NT2/D1 (cell line): Measurements from ENCODE around the gene ERMARD.

Experiments
- DNase-seq: peaks from one replicate; pipeline ENCODE4 v3.0.0-alpha.2; 2011; ENCODE audit warnings: low read depth, low spot score
- H3K27me3 ChIP-seq: 2 replicates; pipeline ENCODE4 v1.6.0; 2011; ENCODE audit warnings: mild to moderate bottlenecking; ENCODE audit not compliant: insufficient read length, insufficient read depth
- H3K36me3 ChIP-seq: 2 replicates; pipeline ENCODE4 v1.6.1; 2011; ENCODE audit warnings: mild to moderate bottlenecking, low read length, mixed read lengths; ENCODE audit not compliant: insufficient read depth, insufficient read length
- H3K4me1 ChIP-seq: 2 replicates; pipeline ENCODE4 v1.5.1; 2011; ENCODE audit not compliant: insufficient read depth, insufficient read length
- H3K4me3 ChIP-seq: 2 replicates; pipeline ENCODE4 v1.5.1; 2011; ENCODE audit warnings: low read depth; ENCODE audit not compliant: insufficient read length
- H3K9ac ChIP-seq: 2 replicates; pipeline ENCODE4 v1.6.0; 2011; ENCODE audit warnings: low read depth; ENCODE audit not compliant: insufficient read length
- H3K9me3 ChIP-seq: 2 replicates; pipeline ENCODE4 v1.5.1; 2011; ENCODE audit warnings: mild to moderate bottlenecking, low read length; ENCODE audit not compliant: insufficient read depth
- SUZ12 ChIP-seq: IDR thresholded peaks from 2 replicates; pipeline ENCODE4 v1.6.1; 2011; ENCODE audit not compliant: insufficient read length, insufficient read depth; ENCODE audit errors: extremely low read depth
- YY1 ChIP-seq: IDR thresholded peaks from 2 replicates; pipeline ENCODE4 v1.6.1; 2011; ENCODE audit not compliant: insufficient read length, insufficient read depth
- ZNF274 ChIP-seq: IDR thresholded peaks from 2 replicates; pipeline ENCODE4 v1.6.1; 2011; ENCODE audit warnings: mild to moderate bottlenecking, low read depth, low read length

ERMARD gene

DNA sequence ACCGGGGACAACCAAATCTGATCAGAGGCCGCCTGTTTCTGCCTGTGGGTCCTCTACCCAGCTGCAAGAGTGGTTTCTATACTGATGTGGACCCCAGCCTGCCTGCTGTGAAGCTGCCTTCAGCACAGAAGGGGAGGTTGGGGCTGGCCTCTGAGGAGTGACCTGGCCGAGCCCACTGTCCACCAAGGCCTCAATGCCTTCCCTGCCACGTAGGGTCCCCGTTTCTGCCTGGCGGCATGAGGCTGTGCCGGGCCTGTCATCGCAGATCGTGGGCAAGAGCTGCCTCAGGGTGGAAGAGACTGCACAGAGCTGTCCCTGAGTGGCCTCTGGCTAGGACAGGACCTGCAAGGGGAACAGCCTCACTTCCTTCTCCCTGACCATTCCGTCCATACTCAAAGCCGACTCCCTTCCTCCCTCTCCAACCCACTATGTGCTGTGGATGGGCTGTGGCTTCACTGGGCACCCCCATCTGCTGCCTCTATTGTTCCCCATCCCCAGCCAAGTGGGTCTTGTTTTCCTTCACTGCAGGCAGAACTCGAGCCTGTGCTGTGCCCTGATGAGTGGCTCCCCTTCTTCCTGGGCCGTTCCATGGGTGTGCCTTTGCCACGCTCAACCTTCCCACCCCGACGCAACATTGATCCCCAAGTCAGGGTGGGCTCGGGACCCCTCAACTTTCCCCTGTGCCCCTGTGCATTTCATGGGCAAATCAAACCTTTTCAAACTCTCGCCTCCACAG lies 60.3 kb downstream of the ERMARD start:
- Histone ChIP-seq H3K36me3 (no peaks in the 10 kb centered on the region), H3K4me3 (no peak overlapping the region), H3K4me1 (no peaks in the 10 kb centered on the region), H3K9ac (no peak overlapping the region), H3K27me3 (no peaks in the 10 kb centered on the region), H3K9me3 (no peaks in the 10 kb centered on the region)
- no peak for DNase-seq
- TF ChIP-seq ZNF274 = no peak
- no peak for TF ChIP-seq SUZ12

DNA sequence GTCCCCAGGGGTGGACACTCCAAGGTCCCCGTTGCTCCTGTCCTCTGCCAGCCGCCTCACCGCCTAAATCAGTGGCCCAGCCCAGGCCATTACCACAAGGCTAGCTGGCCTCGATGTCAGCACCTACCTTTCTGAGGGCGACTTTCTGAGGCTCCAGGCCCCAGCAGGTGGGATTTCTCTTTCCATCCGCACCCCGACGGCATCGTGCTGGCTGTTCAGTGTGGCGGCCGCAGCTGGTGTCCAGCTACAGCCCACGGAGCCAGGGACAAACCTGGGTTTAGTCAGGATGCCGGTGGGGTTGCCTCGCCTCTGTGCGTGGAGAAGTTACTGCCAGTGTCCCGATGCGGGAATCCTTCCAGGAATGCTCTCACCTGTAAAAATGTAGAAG lies 60.8 kb downstream of the ERMARD start:
- DNase-seq = no peak
- no peak overlapping the region for H3K9ac ChIP-seq
- no peaks in the 10 kb centered on the region for H3K36me3 ChIP-seq
- no peak for TF ChIP-seq SUZ12
- TF ChIP-seq ZNF274 = no peak
- TF ChIP-seq YY1 = no peak
- H3K27me3 ChIP-seq = no peaks in the 10 kb centered on the region
- no peak overlapping the region for H3K4me3 ChIP-seq
- H3K4me1 ChIP-seq = no peaks in the 10 kb centered on the region
- H3K9me3 ChIP-seq = no peaks in the 10 kb centered on the region

DNA sequence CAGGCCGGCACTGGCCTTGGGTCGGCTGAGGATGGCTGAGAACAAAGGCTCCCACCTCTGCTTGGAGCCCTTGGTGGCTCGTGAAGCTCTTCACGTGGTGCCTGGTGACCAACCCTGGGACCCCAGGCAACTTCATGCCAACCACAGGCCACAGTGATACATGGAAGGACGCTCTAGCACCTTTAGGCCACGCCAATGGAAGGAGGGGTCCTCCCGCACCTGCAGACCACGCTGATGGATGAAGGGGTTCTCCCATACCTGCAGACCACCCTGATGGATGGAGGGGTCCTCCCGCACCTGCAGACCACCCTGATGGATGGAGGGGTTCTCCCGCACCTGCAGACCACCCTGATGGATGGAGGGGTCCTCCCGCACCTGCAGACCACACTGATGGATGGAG lies 62.5 kb downstream of the ERMARD start:
- DNase-seq = no peak
- TF ChIP-seq YY1 (no peak), ZNF274 (no peak), SUZ12 (no peak)
- Histone ChIP-seq H3K9ac (no peak overlapping the region), H3K4me1 (no peaks in the 10 kb centered on the region), H3K9me3 (no peaks in the 10 kb centered on the region), H3K4me3 (no peak overlapping the region), H3K27me3 (no peaks in the 10 kb centered on the region), H3K36me3 (no peaks in the 10 kb centered on the region)

GRCh38 chr6:169816054-169816453 lies 64.6 kb downstream of the ERMARD start:
- H3K9me3 ChIP-seq = no peaks in the 10 kb centered on the region
- H3K4me1 ChIP-seq = no peaks in the 10 kb centered on the region
- H3K9ac ChIP-seq = no peak overlapping the region
- no peak overlapping the region for H3K4me3 ChIP-seq
- DNase-seq = no peak
- TF ChIP-seq ZNF274 (no peak), SUZ12 (no peak), YY1 (no peak)
- H3K36me3 ChIP-seq = no peaks in the 10 kb centered on the region
- H3K27me3 ChIP-seq = no peaks in the 10 kb centered on the region

- DNase-seq = no peak
- Histone ChIP-seq H3K4me3 (no peak overlapping the region), H3K36me3 (no peaks in the 10 kb centered on the region), H3K9ac (no peak overlapping the region), H3K27me3 (no peaks in the 10 kb centered on the region), H3K4me1 (no peaks in the 10 kb centered on the region), H3K9me3 (no peaks in the 10 kb centered on the region)
- no peak for TF ChIP-seq ZNF274
- no peak for TF ChIP-seq SUZ12
- no peak for TF ChIP-seq YY1
These were observed 65.6 kb downstream of the ERMARD start for GRCh38 chr6:169816975-169817374.

DNA sequence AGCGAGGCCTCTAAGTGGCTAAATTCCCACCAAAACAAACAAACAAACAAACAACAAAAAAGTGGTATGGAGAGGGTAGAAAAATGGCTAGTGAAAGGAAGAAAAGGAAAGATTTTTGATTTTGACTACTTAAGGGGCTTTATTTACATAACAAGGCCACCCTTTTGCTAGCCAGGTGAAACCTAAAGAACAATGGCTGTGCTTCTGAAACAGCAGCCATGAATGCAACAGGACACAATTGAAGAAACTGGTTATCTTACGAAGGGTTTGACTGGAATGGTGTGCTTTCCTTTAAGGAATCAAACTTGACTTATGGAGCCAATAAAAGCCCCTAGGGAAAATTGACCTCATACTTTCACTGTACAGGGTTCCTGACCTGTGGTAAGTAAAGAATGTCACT lies 68.9 kb downstream of the ERMARD start:
- TF ChIP-seq SUZ12 = no peak
- TF ChIP-seq YY1 = no peak
- TF ChIP-seq ZNF274 = no peak
- Histone ChIP-seq H3K9me3 (no peaks in the 10 kb centered on the region), H3K27me3 (no peaks in the 10 kb centered on the region), H3K36me3 (no peaks in the 10 kb centered on the region), H3K9ac (no peak overlapping the region), H3K4me1 (peaks cover 6% of the 10 kb centered on the region), H3K4me3 (no peak overlapping the region)
- no peak for DNase-seq

- H3K4me1 ChIP-seq = peaks cover 10% of the 10 kb centered on the region
- no peak for DNase-seq
- peaks cover 13% of the 10 kb centered on the region; the same call in 1 of the 2 replicates for H3K9me3 ChIP-seq
- H3K4me3 ChIP-seq = no peak overlapping the region
- H3K27me3 ChIP-seq = no peaks in the 10 kb centered on the region
- no peak overlapping the region for H3K9ac ChIP-seq
- TF ChIP-seq ZNF274 = no peak
- no peak for TF ChIP-seq SUZ12
- TF ChIP-seq YY1 = no peak
- H3K36me3 ChIP-seq = no peaks in the 10 kb centered on the region
These were observed 72.6 kb downstream of the ERMARD start for GRCh38 chr6:169824021-169824420.
